Ascending aorta (tissue), 2 donors: ENCODE results near the gene TPRG1. TPM values are rescaled to one million over a fixed set of nuclear protein-coding genes. Genes with fewer than 3 reads are reported as not detected.

Experiments
- DNase-seq, 2 donors: peaks; one replicate each; pipeline ENCODE4 v3.0.0-alpha.2; 2019; ENCODE audit warnings: low spot score in 2 of 2
- H3K27ac ChIP-seq, 2 donors: fragments of 200-600 bp; sonication (generic); one replicate each; pipeline ENCODE4 v1.5.1; 2016 to 2017; ENCODE audit warnings: mild to moderate bottlenecking in 1 of 2
- H3K27me3 ChIP-seq: fragments of 200-600 bp; sonication (generic); one replicate; pipeline ENCODE4 v1.5.1; 2017
- H3K36me3 ChIP-seq, 2 donors: fragments of 200-600 bp; sonication (generic); one replicate each; pipeline ENCODE4 v1.5.1; 2016
- H3K4me1 ChIP-seq, 2 donors: fragments of 200-600 bp; sonication (generic); one replicate each; pipeline ENCODE4 v1.5.1; 2016 to 2017; ENCODE audit warnings: mild to moderate bottlenecking in 1 of 2
- H3K4me3 ChIP-seq, 2 donors: fragments of 200-600 bp; sonication (generic); one replicate each; pipeline ENCODE4 v1.5.1; 2016 to 2017; ENCODE audit warnings: mild to moderate bottlenecking in 1 of 2
- H3K9me3 ChIP-seq, 2 donors: fragments of 200-600 bp; sonication (generic); one replicate each; pipeline ENCODE4 v1.5.1; 2016
- intact Hi-C: fragments of 100-400 bp; cut with DNase I; formaldehyde crosslinking; loops from one replicate; pipeline ENCODE4 v1.15.1; 2023
- total RNA-seq: library from RNA; depleted of rRNA; stranded (reverse); fragments of >200 nt; gene quantifications from one replicate; pipeline ENCODE4 v1.1.0, GENCODE V29; 2016
- TF ChIP-seq, protein P1 (sequence below), 3 experiments: fragments of 200-600 bp in 2 of 3; fragments of 450-650 bp in 1 of 3; sonication (generic) in 2 of 3; IDR thresholded peaks; one replicate each; pipeline ENCODE4 v1.5.1; 2016 to 2019; ENCODE audit warnings: antibody characterized with exemption in 3 of 3, mild to moderate bottlenecking in 1 of 3, moderate library complexity in 1 of 3

Gene TPRG1
- total RNA-seq, 1 donor from 2014 or later: 6.4 TPM

DNA sequence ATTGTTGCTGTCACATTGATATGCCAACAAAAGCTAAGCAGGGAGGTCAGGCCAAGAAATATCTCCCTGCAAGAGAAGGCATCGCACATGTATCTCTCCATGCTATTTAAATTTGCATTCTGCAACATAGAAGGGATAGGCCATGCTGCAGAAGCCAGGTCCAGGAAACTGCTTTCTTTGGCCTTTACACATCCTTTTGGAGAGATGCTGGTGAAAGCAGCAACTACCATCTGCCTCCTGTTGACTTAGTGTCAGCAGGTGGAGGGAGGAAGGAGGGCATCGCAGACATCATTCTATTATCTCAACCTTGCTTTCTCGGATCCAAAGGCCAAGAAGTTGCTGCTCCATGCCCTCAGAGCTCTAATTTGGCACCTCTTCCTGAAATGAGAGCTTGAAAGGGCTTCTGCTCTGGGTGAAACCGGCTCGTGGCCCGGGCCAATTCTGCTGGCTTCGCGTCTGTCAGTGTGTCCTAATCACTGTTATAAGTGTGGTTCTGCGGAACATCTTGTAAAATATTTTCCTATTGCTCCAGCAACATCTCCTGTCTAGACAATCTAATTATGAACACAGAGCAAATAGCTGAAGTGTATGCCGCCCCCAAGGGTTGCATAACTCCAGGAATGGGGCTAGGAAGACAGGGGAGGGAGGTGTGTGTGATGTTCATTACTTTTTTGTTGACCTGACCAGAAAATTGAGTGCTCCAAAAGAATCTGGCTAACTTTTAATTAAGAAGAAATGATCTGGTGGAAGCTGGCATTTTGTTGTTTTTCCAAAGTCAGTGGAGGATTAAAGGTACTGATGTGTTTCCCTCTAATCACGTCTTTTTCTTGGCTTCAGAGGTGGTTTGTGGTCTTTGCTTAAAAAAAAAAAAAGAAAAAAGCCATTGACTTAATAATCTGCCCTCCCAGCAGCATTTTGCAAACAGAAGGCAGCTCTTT is 89.1 kb downstream of the TPRG1 start:
- no peaks in the 10 kb centered on the region for H3K27me3 ChIP-seq
- intact Hi-C loops: no loop called here
- TF ChIP-seq, protein P1, sequence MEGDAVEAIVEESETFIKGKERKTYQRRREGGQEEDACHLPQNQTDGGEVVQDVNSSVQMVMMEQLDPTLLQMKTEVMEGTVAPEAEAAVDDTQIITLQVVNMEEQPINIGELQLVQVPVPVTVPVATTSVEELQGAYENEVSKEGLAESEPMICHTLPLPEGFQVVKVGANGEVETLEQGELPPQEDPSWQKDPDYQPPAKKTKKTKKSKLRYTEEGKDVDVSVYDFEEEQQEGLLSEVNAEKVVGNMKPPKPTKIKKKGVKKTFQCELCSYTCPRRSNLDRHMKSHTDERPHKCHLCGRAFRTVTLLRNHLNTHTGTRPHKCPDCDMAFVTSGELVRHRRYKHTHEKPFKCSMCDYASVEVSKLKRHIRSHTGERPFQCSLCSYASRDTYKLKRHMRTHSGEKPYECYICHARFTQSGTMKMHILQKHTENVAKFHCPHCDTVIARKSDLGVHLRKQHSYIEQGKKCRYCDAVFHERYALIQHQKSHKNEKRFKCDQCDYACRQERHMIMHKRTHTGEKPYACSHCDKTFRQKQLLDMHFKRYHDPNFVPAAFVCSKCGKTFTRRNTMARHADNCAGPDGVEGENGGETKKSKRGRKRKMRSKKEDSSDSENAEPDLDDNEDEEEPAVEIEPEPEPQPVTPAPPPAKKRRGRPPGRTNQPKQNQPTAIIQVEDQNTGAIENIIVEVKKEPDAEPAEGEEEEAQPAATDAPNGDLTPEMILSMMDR (IDR thresholded peaks at IDR 0.05): no peak
- no peak overlapping the region for H3K4me3 ChIP-seq
- no peaks in the 10 kb centered on the region for H3K4me1 ChIP-seq
- DNase-seq: peak in 1 of 2 donors; percentile 59
- H3K27ac ChIP-seq: no peak overlapping the region
- no peaks in the 10 kb centered on the region for H3K36me3 ChIP-seq
- H3K9me3 ChIP-seq: no peaks in the 10 kb centered on the region

DNA sequence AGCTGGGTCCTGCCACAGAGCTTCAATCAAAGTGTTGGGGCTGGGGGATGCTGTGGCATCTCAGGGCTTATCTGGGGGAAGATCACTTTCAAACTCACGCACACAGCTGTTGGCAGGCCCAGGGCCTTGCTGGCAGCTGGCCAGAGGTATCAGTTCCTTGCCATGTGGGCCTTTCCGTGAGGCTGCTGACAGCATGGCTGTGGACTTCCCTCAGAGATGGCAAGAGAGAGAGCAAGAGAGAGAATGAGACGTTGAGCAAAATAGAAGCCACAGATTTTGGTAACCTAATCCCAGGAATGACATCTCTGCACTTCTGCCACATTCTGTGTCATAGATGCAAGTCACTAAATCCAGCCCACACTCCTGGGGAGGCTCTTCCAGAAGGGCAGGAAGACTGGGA is 91.0 kb downstream of the TPRG1 start:
- Histone ChIP-seq H3K36me3 (no peaks in the 10 kb centered on the region), H3K27me3 (no peaks in the 10 kb centered on the region), H3K27ac (no peak overlapping the region), H3K4me3 (no peak overlapping the region), H3K9me3 (no peaks in the 10 kb centered on the region), H3K4me1 (no peaks in the 10 kb centered on the region)
- TF ChIP-seq, protein P1 (IDR thresholded peaks at IDR 0.05): no peak
- intact Hi-C loops: no loop called here
- no peak for DNase-seq

DNA sequence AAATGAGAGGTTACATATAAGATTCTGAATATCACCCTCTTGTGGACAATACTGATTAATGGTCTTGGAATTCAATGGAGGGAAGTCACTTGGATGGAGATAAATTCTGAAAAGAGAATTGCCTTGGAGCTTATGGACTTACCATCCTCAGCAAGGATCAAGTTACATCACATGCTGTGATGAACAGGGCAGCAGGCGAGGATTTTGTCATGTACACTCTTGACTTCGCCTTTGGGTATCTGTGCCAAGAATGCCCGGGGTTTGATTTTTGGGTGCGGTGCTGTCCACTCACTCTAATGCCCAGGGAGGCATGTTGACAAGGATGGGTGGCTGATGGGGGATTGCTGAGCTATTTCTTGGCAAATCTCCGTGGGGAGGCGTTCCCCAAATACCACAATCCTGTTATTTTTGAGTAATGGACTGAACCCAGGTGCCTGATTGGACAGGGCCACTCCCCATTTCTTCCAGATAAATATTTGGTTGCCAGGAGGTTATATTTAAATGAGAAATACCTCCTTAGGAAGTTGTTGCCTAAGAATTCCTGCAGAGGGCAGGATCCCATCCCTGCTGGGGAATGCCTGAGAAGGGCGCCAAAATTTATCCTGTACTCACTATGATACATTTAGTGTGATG is 96.3 kb downstream of the TPRG1 start:
- Histone ChIP-seq H3K27ac (no peak overlapping the region), H3K27me3 (no peaks in the 10 kb centered on the region), H3K4me3 (no peak overlapping the region), H3K36me3 (no peaks in the 10 kb centered on the region), H3K9me3 (no peaks in the 10 kb centered on the region), H3K4me1 (no peaks in the 10 kb centered on the region)
- DNase-seq: no peak
- TF ChIP-seq, protein P1 (IDR thresholded peaks at IDR 0.05): no peak
- intact Hi-C loops: no loop called here

DNA sequence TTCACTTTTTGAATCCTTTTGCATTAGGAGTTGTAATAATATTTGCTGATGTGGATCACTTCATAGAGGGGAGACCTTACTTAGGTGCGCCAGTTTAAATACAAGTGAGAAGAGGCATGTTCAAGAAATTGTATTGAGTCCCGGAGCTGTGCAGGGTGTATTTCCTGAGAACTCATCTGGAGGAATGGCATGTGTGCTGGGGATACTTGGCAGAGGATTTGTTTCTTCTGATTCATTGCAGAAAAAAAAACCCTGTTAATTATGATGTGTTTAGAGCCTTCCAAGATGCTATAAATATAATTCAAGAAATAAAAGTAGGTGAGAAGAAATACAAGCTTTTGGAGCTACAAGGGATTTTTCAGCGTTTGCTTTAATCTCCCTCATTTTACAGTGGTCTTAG is 97.6 kb downstream of the TPRG1 start:
- intact Hi-C loops: no loop called here
- Histone ChIP-seq H3K4me3 (no peak overlapping the region), H3K36me3 (no peaks in the 10 kb centered on the region), H3K9me3 (no peaks in the 10 kb centered on the region), H3K4me1 (no peaks in the 10 kb centered on the region), H3K27ac (no peak overlapping the region), H3K27me3 (no peaks in the 10 kb centered on the region)
- TF ChIP-seq, protein P1 (IDR thresholded peaks at IDR 0.05): no peak
- no peak for DNase-seq

DNA sequence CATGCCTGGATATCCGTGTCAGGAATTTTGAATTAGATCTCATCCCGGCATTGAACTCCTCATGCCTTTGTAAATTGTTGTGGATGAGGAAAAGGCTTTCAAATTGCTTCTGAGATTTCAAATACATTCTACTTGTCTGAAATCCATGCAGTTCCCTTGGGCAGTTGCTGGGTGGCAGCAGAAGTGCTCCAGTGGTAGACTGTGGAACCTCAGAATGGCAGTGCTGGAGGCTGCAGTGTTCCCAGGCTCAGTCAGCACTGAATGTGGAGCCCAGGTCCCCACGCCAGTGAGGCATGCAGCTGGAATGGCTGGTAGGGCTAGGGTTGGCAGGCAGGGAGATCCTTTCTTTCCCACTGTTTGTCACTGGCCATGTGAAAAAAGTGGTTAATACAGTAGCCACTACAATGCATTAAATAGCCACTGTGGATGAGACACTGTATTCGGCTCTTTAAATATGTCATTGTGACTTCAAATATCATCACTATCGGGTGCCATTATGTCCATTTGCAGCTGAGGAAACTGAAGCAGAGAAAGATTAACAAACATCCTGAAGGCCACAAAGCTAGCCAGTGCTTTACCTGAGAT is 98.6 kb downstream of the TPRG1 start:
- intact Hi-C loops: no loop called here
- H3K27me3 ChIP-seq: no peaks in the 10 kb centered on the region
- TF ChIP-seq, protein P1 (IDR thresholded peaks at IDR 0.05): peak; percentile 21 to 64 (median 51)
- DNase-seq: peak in 1 of 2 donors; percentile 69
- H3K9me3 ChIP-seq: no peaks in the 10 kb centered on the region
- no peak overlapping the region for H3K4me3 ChIP-seq
- no peaks in the 10 kb centered on the region for H3K36me3 ChIP-seq
- no peak overlapping the region for H3K27ac ChIP-seq
- no peaks in the 10 kb centered on the region for H3K4me1 ChIP-seq
